Neural cell (in vitro differentiated cells): ENCODE measurements around the gene BBOF1. TPM values are rescaled to one million over a fixed set of nuclear protein-coding genes. Genes with fewer than 3 reads are reported as not detected.
A peak's percentile ranks its signal among the peaks of the same experiment; 100 is the strongest.

ENCODE experiments used
- H2AFZ ChIP-seq: fragments of 200-600, 300-800 bp; sonication (generic), shearing (Covaris generic); 2 replicates; pipeline ENCODE4 v1.6.0; 2014; ENCODE audit warnings: low read depth, mild to moderate bottlenecking, antibody characterized with exemption, low read length, moderate library complexity
- H3F3A ChIP-seq: fragments of 200-600 bp; shearing (Covaris generic); 2 replicates; pipeline ENCODE4 v1.6.1; 2016; ENCODE audit warnings: mild to moderate bottlenecking, moderate library complexity, mixed read lengths, antibody characterized with exemption, low read length; ENCODE audit not compliant: insufficient read depth, poor library complexity, severe bottlenecking
- H3K27ac ChIP-seq: fragments of 200-600, 300-800 bp; sonication (generic), shearing (Covaris generic); 2 replicates; pipeline ENCODE4 v1.5.1; 2014; ENCODE audit warnings: mild to moderate bottlenecking, low read length, moderate library complexity
- H3K27me3 ChIP-seq: fragments of 300-800, 200-600 bp; sonication (generic), shearing (Covaris generic); 2 replicates; pipeline ENCODE4 v1.6.0; 2014; ENCODE audit warnings: mild to moderate bottlenecking, low read depth, low read length, moderate library complexity; ENCODE audit not compliant: insufficient read depth
- H3K36me3 ChIP-seq: fragments of 300-800, 200-600 bp; sonication (generic), shearing (Covaris generic); 2 replicates; pipeline ENCODE4 v1.5.1; 2014; ENCODE audit warnings: mild to moderate bottlenecking, antibody characterized with exemption, low read length, moderate library complexity; ENCODE audit not compliant: insufficient read depth
- H3K4me2 ChIP-seq: fragments of 300-800, 200-600 bp; sonication (generic), shearing (Covaris generic); 2 replicates; pipeline ENCODE4 v1.6.0; 2014; ENCODE audit warnings: mild to moderate bottlenecking, low read length
- H3K4me3 ChIP-seq: fragments of 300-800, 200-600 bp; sonication (generic), shearing (Covaris generic); 2 replicates; pipeline ENCODE4 v1.5.1; 2014; ENCODE audit warnings: mild to moderate bottlenecking, low read length, moderate library complexity
- H3K79me2 ChIP-seq: fragments of 200-600 bp; shearing (Covaris generic); replicated peaks from 2 replicates; pipeline ENCODE4 v1.6.0; 2014; ENCODE audit warnings: mild to moderate bottlenecking, low read length, moderate library complexity; ENCODE audit not compliant: insufficient read depth
- H3K9ac ChIP-seq: fragments of 300-800, 200-600 bp; sonication (generic), shearing (Covaris generic); 2 replicates; pipeline ENCODE4 v1.6.1; 2016; ENCODE audit warnings: mild to moderate bottlenecking, low read length, mixed read lengths
- H3K9me2 ChIP-seq: fragments of 200-600 bp; shearing (Covaris generic); 2 replicates; pipeline ENCODE4 v1.6.1; 2016; ENCODE audit warnings: mild to moderate bottlenecking, low read length, mixed read lengths; ENCODE audit not compliant: insufficient read depth
- H3K9me3 ChIP-seq: fragments of 200-600, 300-800 bp; sonication (generic), shearing (Covaris generic); 2 replicates; pipeline ENCODE4 v1.6.1; 2016; ENCODE audit warnings: mild to moderate bottlenecking, mixed run types, low read length, moderate library complexity, mixed read lengths
- H4K20me1 ChIP-seq: fragments of 200-600 bp; shearing (Covaris generic); 2 replicates; pipeline ENCODE4 v1.6.1; 2016; ENCODE audit warnings: mild to moderate bottlenecking, mixed run types; ENCODE audit not compliant: insufficient read depth
- CTCF ChIP-seq: fragments of 450-650 bp; IDR thresholded peaks from 2 replicates; pipeline ENCODE4 v1.5.1; 2014; ENCODE audit warnings: antibody characterized with exemption, mild to moderate bottlenecking, moderate library complexity; ENCODE audit not compliant: poor library complexity, severe bottlenecking
- EP300 ChIP-seq: fragments of 450-650 bp; conservative IDR thresholded peaks from 2 replicates; pipeline ENCODE4 v1.6.1; 2014; ENCODE audit warnings: antibody characterized with exemption, mild to moderate bottlenecking, moderate library complexity; ENCODE audit not compliant: poor library complexity, severe bottlenecking
- EZH2 ChIP-seq: fragments of 200-600, 300-800 bp; shearing (Covaris generic), sonication (generic); IDR thresholded peaks from 2 replicates; pipeline ENCODE4 v1.6.1; 2014; ENCODE audit warnings: antibody characterized with exemption, low read length, borderline replicate concordance, mild to moderate bottlenecking; ENCODE audit not compliant: insufficient read depth, poor library complexity, severe bottlenecking
- MXI1 ChIP-seq: fragments of 450-650 bp; conservative IDR thresholded peaks from 2 replicates; pipeline ENCODE4 v1.6.1; 2014; ENCODE audit warnings: antibody characterized with exemption, mild to moderate bottlenecking; ENCODE audit not compliant: poor library complexity, severe bottlenecking
- POLR2AphosphoS5 ChIP-seq: IDR thresholded peaks from 2 replicates; pipeline ENCODE4 v1.6.1; 2012
- RAD21 ChIP-seq: fragments of 450-650 bp; conservative IDR thresholded peaks from 2 replicates; pipeline ENCODE4 v1.6.1; 2014; ENCODE audit warnings: antibody characterized with exemption, mild to moderate bottlenecking, moderate library complexity
- REST ChIP-seq: IDR thresholded peaks from 2 replicates; pipeline ENCODE4 v1.6.1; 2012; ENCODE audit warnings: borderline replicate concordance
- SMC3 ChIP-seq: fragments of 450-650 bp; conservative IDR thresholded peaks from 2 replicates; pipeline ENCODE4 v1.6.1; 2014; ENCODE audit warnings: antibody characterized with exemption, mild to moderate bottlenecking, moderate library complexity; ENCODE audit not compliant: poor library complexity
- TAF1 ChIP-seq: IDR thresholded peaks from 2 replicates; pipeline ENCODE4 v1.6.1; 2012; ENCODE audit warnings: low read depth
- polyA plus RNA-seq: library from polyadenylated mRNA; depleted of rRNA; stranded (reverse); fragments of >200 nt; gene quantifications from 2 replicates; pipeline ENCODE4 v1.2.3, GENCODE V29; 2014

Gene BBOF1
- polyA plus RNA-seq, 1 donor from 2014 or later = 51.4 TPM

- peak overlapping the region; percentile 85 for H3K4me3 ChIP-seq
- H3F3A ChIP-seq = no peaks in the 10 kb centered on the region
- TF ChIP-seq RAD21 (no peak), REST (peak; percentile 7), TAF1 (no peak), MXI1 (peak; percentile 53), EP300 (peak; percentile 32), EZH2 (no peak), CTCF (no peak), POLR2AphosphoS5 (peak; percentile 12), SMC3 (no peak)
- peak overlapping the region; percentile 62 for H3K4me2 ChIP-seq
- H3K9ac ChIP-seq = peak overlapping the region; percentile 81
- H3K9me2 ChIP-seq = no peaks in the 10 kb centered on the region
- no peaks in the 10 kb centered on the region for H3K36me3 ChIP-seq
- no peaks in the 10 kb centered on the region for H4K20me1 ChIP-seq
- H3K27ac ChIP-seq = peak overlapping the region; percentile 45
- H3K79me2 ChIP-seq = no peaks in the 10 kb centered on the region
- peak overlapping the region; percentile 74 for H2AFZ ChIP-seq
- H3K27me3 ChIP-seq = no peaks in the 10 kb centered on the region
- H3K9me3 ChIP-seq = no peaks in the 10 kb centered on the region
Observed at GRCh38 chr14:74019408-74020137, 424 bp downstream of the BBOF1 start.

GRCh38 chr14:74022346-74022745, 3.2 kb downstream of the BBOF1 start:
- H3K9ac ChIP-seq = no peak overlapping the region
- H3K4me3 ChIP-seq = no peak overlapping the region
- H4K20me1 ChIP-seq = no peaks in the 10 kb centered on the region
- no peaks in the 10 kb centered on the region for H3K79me2 ChIP-seq
- no peak overlapping the region for H3K4me2 ChIP-seq
- H3K27ac ChIP-seq = no peak overlapping the region
- no peak overlapping the region for H2AFZ ChIP-seq
- TF ChIP-seq EZH2 (no peak), POLR2AphosphoS5 (no peak), RAD21 (no peak), SMC3 (no peak), CTCF (no peak), REST (no peak), EP300 (no peak), TAF1 (no peak), MXI1 (no peak)
- H3K9me2 ChIP-seq = no peaks in the 10 kb centered on the region
- H3F3A ChIP-seq = no peaks in the 10 kb centered on the region
- H3K36me3 ChIP-seq = no peaks in the 10 kb centered on the region
- H3K9me3 ChIP-seq = no peaks in the 10 kb centered on the region
- no peaks in the 10 kb centered on the region for H3K27me3 ChIP-seq
